HG03469 (cell line): ENCODE data around the gene PRSS58.

Experiments used
- ATAC-seq: cut with Tn5 transposase; IDR thresholded peaks from one replicate; pipeline ENCODE4 v1.9.1; 2021; ENCODE audit warnings: mild to moderate bottlenecking, moderate library complexity, moderate number of reproducible peaks; ENCODE audit not compliant: unreplicated experiment

Gene PRSS58

GRCh38 chr7:142228537-142229104, 29.2 kb downstream of the PRSS58 start:
- no peak for ATAC-seq
